ENCODE measurements around the gene SRRM2.

Gene SRRM2

GRCh38 chr16:2786826-2787151 lies 34.4 kb downstream of the SRRM2 start:
- no peak for TF ChIP-seq CTCF (IDR thresholded peaks at IDR 0.05; ENCODE audit: low read depth, low read length)
- DNase-seq (ENCODE audit: low read depth in 2 of 2), result no peak
- no peak overlapping the region for H3K4me3 ChIP-seq (replicated peaks in 1 of 2; ENCODE audit: low read depth in 2 of 2, low read length in 2 of 2)

GRCh38 chr16:2787406-2787805 lies 35.0 kb downstream of the SRRM2 start, which contains the start of gene PRSS33:
Gene PRSS33 (minus strand): TSS chr16:2787560. CDS start chr16:2786547, 1,013 bp downstream.
- no peak for TF ChIP-seq CTCF (IDR thresholded peaks at IDR 0.05; ENCODE audit: low read depth, low read length)
- DNase-seq (ENCODE audit: low read depth in 2 of 2), result no peak
- no peak within 1 kb of the TSS for H3K4me3 ChIP-seq (replicated peaks in 1 of 2; ENCODE audit: low read depth in 2 of 2, low read length in 2 of 2)

GRCh38 chr16:2787961-2788360 lies 35.5 kb downstream of the SRRM2 start:
- no peak overlapping the region for H3K4me3 ChIP-seq (replicated peaks in 1 of 2; ENCODE audit: low read depth in 2 of 2, low read length in 2 of 2)
- DNase-seq (ENCODE audit: low read depth in 2 of 2), result no peak
- no peak for TF ChIP-seq CTCF (IDR thresholded peaks at IDR 0.05; ENCODE audit: low read depth, low read length)

- H3K4me3 ChIP-seq (replicated peaks in 1 of 2; ENCODE audit: low read depth in 2 of 2, low read length in 2 of 2), result no peak overlapping the region
- DNase-seq (ENCODE audit: low read depth in 2 of 2), result no peak
- no peak for TF ChIP-seq CTCF (IDR thresholded peaks at IDR 0.05; ENCODE audit: low read depth, low read length)
Observed at GRCh38 chr16:2790631-2791030, 38.2 kb downstream of the SRRM2 start.

GRCh38 chr16:2791174-2791573 lies 38.7 kb downstream of the SRRM2 start:
- no peak for DNase-seq (ENCODE audit: low read depth in 2 of 2)
- no peak for TF ChIP-seq CTCF (IDR thresholded peaks at IDR 0.05; ENCODE audit: low read depth, low read length)
- H3K4me3 ChIP-seq (replicated peaks in 1 of 2; ENCODE audit: low read depth in 2 of 2, low read length in 2 of 2), result no peak overlapping the region

- DNase-seq (ENCODE audit: low read depth in 2 of 2), result no peak
- TF ChIP-seq CTCF (IDR thresholded peaks at IDR 0.05; ENCODE audit: low read depth, low read length), result no peak
- H3K4me3 ChIP-seq (replicated peaks in 1 of 2; ENCODE audit: low read depth in 2 of 2, low read length in 2 of 2), result no peak overlapping the region
Observed at GRCh38 chr16:2792940-2793339, 40.5 kb downstream of the SRRM2 start.

GRCh38 chr16:2795395-2796143 lies 43.1 kb downstream of the SRRM2 start:
- H3K4me3 ChIP-seq (replicated peaks in 1 of 2; ENCODE audit: low read depth in 2 of 2, low read length in 2 of 2), result no peak overlapping the region
- peak in 1 of 2 donors; percentile 23 for DNase-seq (ENCODE audit: low read depth in 2 of 2)
- TF ChIP-seq CTCF (IDR thresholded peaks at IDR 0.05; ENCODE audit: low read depth, low read length), result no peak
